Naive thymus-derived CD4-positive, alpha-beta T cell (primary cell): ENCODE measurements around the gene IL23R. TPM values are rescaled to one million over a fixed set of nuclear protein-coding genes. Genes with fewer than 3 reads are reported as not detected.
"Not testable (repeated sequence)": the region's sequence is repeated elsewhere in the genome, so short reads cannot be mapped to it uniquely, and the experiment has no call there.

Source experiments
- ATAC-seq: fragments of 150-1000 bp; cut with Tn5 transposase; 2 replicates; pipeline ENCODE4 v1.10.0; 2021; ENCODE audit warnings: mild to moderate bottlenecking, moderate library complexity
- CTCF ChIA-PET: fragments of 350-600 bp; sonication (Branson Sonifier 250); formaldehyde crosslinking; loops from one replicate; lab custom pipeline; 2021; ENCODE audit warnings: antibody characterized with exemption; lab: Charles Lee
- POLR2A ChIA-PET: fragments of 350-600 bp; sonication (Branson Sonifier 250); formaldehyde crosslinking; loops from one replicate; lab custom pipeline; 2021; ENCODE audit warnings: antibody characterized with exemption, inconsistent platforms; lab: Charles Lee
- DNase-seq, 9 donors: peaks; one replicate each; pipeline versions ENCODE4 v3.0.0 to v3.0.0-alpha.2; 2020 to 2022; ENCODE audit warnings: mixed read lengths in 1 of 9
- H3K27ac ChIP-seq: one replicate; pipeline ENCODE4 v1.7.0; 2013; ENCODE audit warnings: mild to moderate bottlenecking, low read depth, low read length, moderate library complexity
- H3K27me3 ChIP-seq, 2 donors: one replicate each; pipeline ENCODE4 v1.7.0; 2013; ENCODE audit warnings: low read length in 2 of 2, mild to moderate bottlenecking in 2 of 2, moderate library complexity in 2 of 2; ENCODE audit not compliant: control insufficient read depth in 2 of 2, insufficient read depth in 2 of 2
- H3K36me3 ChIP-seq, 3 experiments: 1 replicate in 2 of 3; 2 replicates in 1 of 3; pipeline ENCODE4 v1.7.0; 2013; ENCODE audit warnings: low read length in 3 of 3, mild to moderate bottlenecking in 3 of 3, moderate library complexity in 1 of 3; ENCODE audit not compliant: insufficient read depth in 3 of 3, control insufficient read depth in 2 of 3
- H3K4me1 ChIP-seq, 2 donors: one replicate each; pipeline ENCODE4 v1.7.0; 2013; ENCODE audit warnings: low read length in 2 of 2, mild to moderate bottlenecking in 2 of 2, moderate library complexity in 1 of 2; ENCODE audit not compliant: control insufficient read depth in 2 of 2, insufficient read depth in 2 of 2
- H3K4me3 ChIP-seq: 2 replicates; pipeline ENCODE4 v1.7.0; 2013; ENCODE audit warnings: mild to moderate bottlenecking, low read length
- H3K9me3 ChIP-seq, 3 experiments: 1 replicate in 2 of 3; 2 replicates in 1 of 3; pipeline ENCODE4 v1.7.0; 2013; ENCODE audit warnings: low read length in 3 of 3; ENCODE audit not compliant: control insufficient read depth in 2 of 3
- H3K27ac Mint-ChIP-seq, 9 donors: one replicate each; pipeline ENCODE4 v1.8.0; 2020 to 2022; ENCODE audit warnings: mixed read lengths in 9 of 9, mild to moderate bottlenecking in 8 of 9, moderate library complexity in 5 of 9, inconsistent platforms in 2 of 9
- H3K27me3 Mint-ChIP-seq, 5 donors: one replicate each; pipeline ENCODE4 v1.8.0; 2021 to 2022; ENCODE audit warnings: mixed read lengths in 5 of 5, mild to moderate bottlenecking in 1 of 5
- H3K36me3 Mint-ChIP-seq, 5 donors: one replicate each; pipeline ENCODE4 v1.8.0; 2020 to 2022; ENCODE audit warnings: mixed read lengths in 5 of 5, mild to moderate bottlenecking in 3 of 5, inconsistent platforms in 1 of 5
- H3K4me1 Mint-ChIP-seq, 7 donors: one replicate each; pipeline ENCODE4 v1.8.0; 2020 to 2022; ENCODE audit warnings: mixed read lengths in 7 of 7, mild to moderate bottlenecking in 3 of 7, inconsistent platforms in 1 of 7
- H3K4me3 Mint-ChIP-seq, 10 donors: one replicate each; pipeline ENCODE4 v1.8.0; 2020 to 2022; ENCODE audit warnings: mild to moderate bottlenecking in 10 of 10, mixed read lengths in 10 of 10, moderate library complexity in 6 of 10, inconsistent platforms in 2 of 10
- H3K9me3 Mint-ChIP-seq, 11 donors: one replicate each; pipeline ENCODE4 v1.8.0; 2020 to 2022; ENCODE audit warnings: mixed read lengths in 11 of 11, mild to moderate bottlenecking in 4 of 11, inconsistent platforms in 1 of 11, moderate library complexity in 1 of 11
- intact Hi-C, 2 donors: fragments of 100-400 bp; cut with micrococcal nuclease; formaldehyde crosslinking; loops; one replicate each; pipeline ENCODE4 v1.15.1; 2023
- polyA plus RNA-seq, 2 donors: library from polyadenylated mRNA; unstranded; fragments of 300-500 nt; fragmentation: Illumina TruSeq; gene quantifications; one replicate each; pipeline ENCODE4 v1.2.3, GENCODE V29; 2021
- total RNA-seq, 6 experiments: library from RNA in 5 of 6; stranded (reverse) in 5 of 6; gene quantifications; 1 replicate in 5 of 6; 2 replicates in 1 of 6; pipeline ENCODE4 v1.2.3 and lab custom pipeline; 2021 to 2026

The IL23R gene
- total and polyA plus RNA-seq, 7 experiments from 2014 or later = 0.09 to 0.48 (median 0.17) TPM; not detected in 4

DNA sequence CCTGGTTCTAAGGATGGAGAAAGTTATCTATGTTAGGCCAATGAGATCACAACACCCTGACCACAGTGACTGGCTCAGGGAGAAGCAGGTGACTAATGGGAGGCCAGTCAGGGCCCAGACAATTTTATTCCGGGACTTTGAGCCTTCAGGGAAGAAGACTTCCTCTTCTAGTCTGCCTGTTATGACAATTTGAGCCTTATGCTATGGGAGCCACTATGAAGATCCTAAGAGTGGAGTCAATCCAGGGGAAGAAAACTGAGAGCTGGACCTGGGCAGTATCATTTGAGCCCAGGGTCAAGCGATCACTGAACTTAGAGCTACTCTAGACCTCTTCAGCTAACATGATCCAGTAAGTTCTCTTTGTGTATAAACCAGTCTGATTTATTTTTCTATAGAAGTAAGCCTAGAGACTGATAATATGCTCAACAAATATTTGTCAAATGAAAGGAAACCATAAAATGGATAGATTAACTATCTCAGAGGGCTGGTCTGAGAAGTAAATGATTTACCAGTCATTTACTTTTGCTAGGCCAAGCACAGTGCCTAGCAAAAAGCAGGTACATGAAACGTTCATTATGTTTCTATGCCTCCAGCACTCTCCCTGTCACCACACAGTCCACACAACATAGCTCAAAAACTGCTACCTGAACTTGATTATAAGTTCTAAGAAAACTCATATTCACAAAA lies 27.3 kb upstream of the IL23R start:
- intact Hi-C loops = no loop called here
- POLR2A ChIA-PET = interaction anchor here (0.7 to 2.1 kb wide), 2 partner anchors 14 to 89 kb away, joined by 3 to 5 read pairs; no protein-coding TSS in a partner anchor
- H3K9me3 Mint-ChIP-seq = no peaks in the 10 kb centered on the region
- no peak overlapping the region for H3K27ac ChIP-seq
- H3K4me3 Mint-ChIP-seq = no peak overlapping the region
- H3K4me1 ChIP-seq = peaks cover 10 to 13% of the 10 kb centered on the region in 2 donors
- peaks cover 0 to 3% (median 0%) of the 10 kb centered on the region in 5 donors for H3K36me3 Mint-ChIP-seq
- H3K4me3 ChIP-seq = no peak overlapping the region
- peak overlapping the region in 1 of 9 donors; percentile 40 for H3K27ac Mint-ChIP-seq
- DNase-seq (no peak), ATAC-seq (no peak)
- H3K9me3 ChIP-seq = no peaks in the 10 kb centered on the region
- H3K4me1 Mint-ChIP-seq = peaks cover 24 to 44% (median 37%) of the 10 kb centered on the region in 7 donors
- H3K36me3 ChIP-seq = no peaks in the 10 kb centered on the region
- peaks cover 0 to 14% (median 5%) of the 10 kb centered on the region in 5 donors for H3K27me3 Mint-ChIP-seq
- CTCF ChIA-PET = interaction anchor here (0.5 to 1.4 kb wide), 4 partner anchors 10 to 860 kb away, joined by 3 to 6 read pairs (median 4); no protein-coding TSS in a partner anchor
- H3K27me3 ChIP-seq = no peaks in the 10 kb centered on the region

GRCh38 chr1:67140460-67140859 lies 25.8 kb upstream of the IL23R start:
- H3K36me3 Mint-ChIP-seq = no peaks in the 10 kb centered on the region
- DNase-seq (no peak), ATAC-seq (no peak)
- CTCF ChIA-PET = no interaction called here
- H3K4me1 Mint-ChIP-seq = peaks cover 22 to 44% (median 40%) of the 10 kb centered on the region in 7 donors
- Histone ChIP-seq H3K9me3 (no peaks in the 10 kb centered on the region), H3K27me3 (no peaks in the 10 kb centered on the region), H3K27ac (no peak overlapping the region), H3K4me1 (peaks cover 10 to 16% of the 10 kb centered on the region in 2 donors), H3K4me3 (no peak overlapping the region), H3K36me3 (no peaks in the 10 kb centered on the region)
- H3K9me3 Mint-ChIP-seq = no peaks in the 10 kb centered on the region
- POLR2A ChIA-PET = no interaction called here
- intact Hi-C loops = no loop called here
- no peak overlapping the region for H3K27ac Mint-ChIP-seq
- H3K27me3 Mint-ChIP-seq = peaks cover 0 to 8% (median 0%) of the 10 kb centered on the region in 5 donors
- H3K4me3 Mint-ChIP-seq = no peak overlapping the region

GRCh38 chr1:67141832-67142231 lies 24.4 kb upstream of the IL23R start:
- H3K4me3 Mint-ChIP-seq = peak overlapping the region in 5 of 10 donors; percentile 7 to 58 (median 28)
- not testable (repeated sequence) for H3K36me3 ChIP-seq, H3K4me3 ChIP-seq, H3K36me3 Mint-ChIP-seq, H3K27me3 ChIP-seq, DNase-seq, H3K27me3 Mint-ChIP-seq, H3K9me3 Mint-ChIP-seq, H3K27ac ChIP-seq, ATAC-seq, H3K9me3 ChIP-seq
- intact Hi-C loops = loop anchor here (2.0 kb wide), 3 partner anchors 21 to 289 kb away; partner anchors contain the start of gene SERBP1 (in 1 of the 2)
- H3K4me1 Mint-ChIP-seq = peaks cover 23 to 53% (median 42%) of the 10 kb centered on the region in 7 donors
- peak overlapping the region in 7 of 9 donors; percentile 34 to 89 (median 74) for H3K27ac Mint-ChIP-seq
- peaks cover 10 to 16% of the 10 kb centered on the region in 2 donors for H3K4me1 ChIP-seq
- POLR2A ChIA-PET = interaction anchor here (0.6 to 1.5 kb wide), 7 partner anchors 10 to 149 kb away, joined by 3 to 9 read pairs (median 4); partner anchors contain the start of genes IL23R and SLC35D1
- CTCF ChIA-PET = interaction anchor here (0.6 to 1.2 kb wide), 4 partner anchors 15 to 844 kb away, joined by 3 to 5 read pairs (median 3); no protein-coding TSS in a partner anchor

DNA sequence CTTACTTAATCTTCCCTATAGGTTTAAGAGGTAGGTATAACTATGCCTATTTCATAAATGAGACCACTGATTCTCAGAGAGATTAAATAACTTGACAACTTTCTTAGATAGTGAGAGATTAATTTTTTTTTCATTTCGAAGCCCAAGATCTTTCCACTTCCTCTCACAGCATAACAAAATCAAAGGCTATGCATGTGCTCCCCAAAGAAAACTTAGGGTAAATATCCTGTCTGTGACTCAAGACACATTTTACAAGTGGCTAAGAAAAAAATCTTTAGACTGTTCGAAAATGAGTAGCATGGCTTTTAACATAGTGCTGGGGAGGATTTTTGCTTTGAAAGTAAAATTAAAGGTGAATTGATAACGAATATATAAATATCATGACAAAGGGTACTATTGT lies 23.3 kb upstream of the IL23R start:
- ATAC-seq (peak; percentile 80), DNase-seq (peak in 7 of 9 donors; percentile 18 to 77 (median 66))
- intact Hi-C loops = loop anchor here (1.0 to 2.0 kb wide), 5 partner anchors 10 to 288 kb away; partner anchors contain the start of gene SERBP1 (in 1 of the 2)
- H3K4me3 Mint-ChIP-seq = peak overlapping the region; percentile 9 to 81 (median 52)
- H3K27me3 Mint-ChIP-seq = peaks cover 0 to 5% (median 0%) of the 10 kb centered on the region in 5 donors
- peaks cover 23 to 55% (median 44%) of the 10 kb centered on the region in 7 donors for H3K4me1 Mint-ChIP-seq
- H3K4me1 ChIP-seq = peaks cover 10 to 16% of the 10 kb centered on the region in 2 donors
- no peaks in the 10 kb centered on the region for H3K9me3 ChIP-seq
- H3K27ac ChIP-seq = peak overlapping the region; percentile 38
- peaks cover 0 to 1% (median 0%) of the 10 kb centered on the region in 5 donors for H3K36me3 Mint-ChIP-seq
- H3K9me3 Mint-ChIP-seq = no peaks in the 10 kb centered on the region
- H3K4me3 ChIP-seq = no peak overlapping the region
- H3K36me3 ChIP-seq = no peaks in the 10 kb centered on the region
- H3K27ac Mint-ChIP-seq = peak overlapping the region; percentile 3 to 95 (median 86)
- ChIA-PET CTCF (interaction anchor here (1.2 to 3.4 kb wide), 3 partner anchors 29 to 377 kb away, joined by 5 to 26 read pairs (median 9); no protein-coding TSS in a partner anchor), POLR2A (interaction anchor here (0.8 to 1.5 kb wide), 3 partner anchors 11 to 213 kb away, joined by 5 to 9 read pairs (median 5); partner anchors contain the start of gene SLC35D1)
- no peaks in the 10 kb centered on the region for H3K27me3 ChIP-seq

- Mint-ChIP-seq H3K27ac (peak overlapping the region in 7 of 9 donors; percentile 57 to 95 (median 84)), H3K4me1 (peaks cover 23 to 60% (median 50%) of the 10 kb centered on the region in 7 donors), H3K27me3 (peaks cover 0 to 4% (median 0%) of the 10 kb centered on the region in 5 donors), H3K9me3 (no peaks in the 10 kb centered on the region), H3K4me3 (peak overlapping the region in 4 of 10 donors; percentile 53 to 81 (median 77)), H3K36me3 (peaks cover 0 to 1% (median 0%) of the 10 kb centered on the region in 5 donors)
- DNase-seq (no peak), ATAC-seq (no peak)
- Histone ChIP-seq H3K4me1 (peaks cover 10 to 21% of the 10 kb centered on the region in 2 donors), H3K36me3 (no peaks in the 10 kb centered on the region), H3K27ac (no peak overlapping the region), H3K4me3 (no peak overlapping the region), H3K27me3 (no peaks in the 10 kb centered on the region), H3K9me3 (no peaks in the 10 kb centered on the region)
- ChIA-PET POLR2A (interaction anchor here (0.6 to 3.2 kb wide), 7 partner anchors 9 to 214 kb away, joined by 3 to 14 read pairs (median 5); partner anchors contain the start of genes C1orf141 and SLC35D1), CTCF (interaction anchor here (0.7 to 13.4 kb wide), 11 partner anchors 9 to 379 kb away, joined by 3 to 157 read pairs (median 5); partner anchors contain the start of genes C1orf141 and SLC35D1)
- intact Hi-C loops = loop anchor here (1.0 to 2.0 kb wide), 7 partner anchors 11 to 356 kb away; partner anchors contain the start of gene SERBP1 (in 1 of the 2)
Observed at GRCh38 chr1:67143966-67144365, 22.3 kb upstream of the IL23R start.

DNA sequence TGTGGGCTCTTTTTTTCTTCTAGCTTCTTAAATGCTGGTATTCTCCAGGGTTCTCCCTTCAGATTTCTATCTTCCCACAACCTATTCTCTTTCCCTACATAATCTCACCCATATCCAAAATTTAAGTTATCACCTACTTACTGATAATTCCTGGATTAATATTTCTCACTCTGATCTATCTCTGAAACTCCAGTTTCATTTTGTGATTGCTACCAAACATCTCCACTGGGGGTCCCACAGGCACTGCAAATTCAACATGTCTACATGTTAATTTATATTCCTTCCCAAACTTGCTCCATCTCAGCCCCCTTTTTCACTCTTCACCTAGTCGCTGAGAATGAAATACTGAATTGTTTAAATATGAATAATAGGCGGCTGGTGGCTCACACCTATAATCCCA lies 21.6 kb upstream of the IL23R start:
- ATAC-seq (peak; percentile 31), DNase-seq (peak in 6 of 9 donors; percentile 22 to 32 (median 26))
- Histone ChIP-seq H3K4me3 (no peak overlapping the region), H3K27me3 (no peaks in the 10 kb centered on the region), H3K36me3 (no peaks in the 10 kb centered on the region), H3K27ac (no peak overlapping the region), H3K9me3 (no peaks in the 10 kb centered on the region), H3K4me1 (peaks cover 10 to 22% of the 10 kb centered on the region in 2 donors)
- H3K27me3 Mint-ChIP-seq = peaks cover 0 to 4% (median 0%) of the 10 kb centered on the region in 5 donors
- H3K27ac Mint-ChIP-seq = peak overlapping the region in 8 of 9 donors; percentile 26 to 88 (median 80)
- no peaks in the 10 kb centered on the region for H3K9me3 Mint-ChIP-seq
- intact Hi-C loops = loop anchor here (1.0 to 5.0 kb wide), 5 partner anchors 67 to 697 kb away; no protein-coding TSS in a partner anchor
- H3K4me3 Mint-ChIP-seq = peak overlapping the region in 9 of 10 donors; percentile 7 to 82 (median 51)
- H3K4me1 Mint-ChIP-seq = peaks cover 27 to 66% (median 55%) of the 10 kb centered on the region in 7 donors
- ChIA-PET POLR2A (interaction anchor here (1.2 to 3.2 kb wide), 4 partner anchors 10 to 215 kb away, joined by 5 to 14 read pairs (median 8); partner anchors contain the start of genes C1orf141 and SLC35D1), CTCF (interaction anchor here (0.8 to 13.4 kb wide), 11 partner anchors 8 to 380 kb away, joined by 3 to 157 read pairs (median 5); partner anchors contain the start of genes C1orf141 and SLC35D1)
- H3K36me3 Mint-ChIP-seq = peaks cover 0 to 1% (median 0%) of the 10 kb centered on the region in 5 donors
